ENCODE measurements around the gene DUSP9.

The DUSP9 gene

GRCh38 chrX:153649915-153650782, 3.1 kb downstream of the DUSP9 start:
- no peak for DNase-seq

GRCh38 chrX:153650959-153651358, 4.0 kb downstream of the DUSP9 start:
- no peak for DNase-seq

GRCh38 chrX:153651540-153652079, 4.6 kb downstream of the DUSP9 start:
- no peak for DNase-seq

- DNase-seq, result no peak
Observed at GRCh38 chrX:153653556-153653955, 6.6 kb downstream of the DUSP9 start.

- no peak for DNase-seq
Observed at GRCh38 chrX:153657161-153657560, 10.2 kb downstream of the DUSP9 start.

- DNase-seq, result no peak
Observed at GRCh38 chrX:153659268-153659667, 12.3 kb downstream of the DUSP9 start.

GRCh38 chrX:153662266-153662665, 15.3 kb downstream of the DUSP9 start:
- DNase-seq, result no peak

- DNase-seq, result no peak
Observed at GRCh38 chrX:153665726-153666306, 18.8 kb downstream of the DUSP9 start.

GRCh38 chrX:153667281-153667955, 20.4 kb downstream of the DUSP9 start:
- no peak for DNase-seq

- DNase-seq, result peak; percentile 72
Observed at GRCh38 chrX:153667956-153668396, 21.0 kb downstream of the DUSP9 start.

- no peak for DNase-seq
Observed at GRCh38 chrX:153668423-153669173, 21.6 kb downstream of the DUSP9 start.

GRCh38 chrX:153669174-153669890, 22.3 kb downstream of the DUSP9 start:
- no peak for DNase-seq

GRCh38 chrX:153669901-153670731, 23.1 kb downstream of the DUSP9 start:
- DNase-seq, result no peak

- no peak for DNase-seq
Observed at GRCh38 chrX:153670748-153671588, 24.0 kb downstream of the DUSP9 start.

GRCh38 chrX:153671589-153672530, 24.9 kb downstream of the DUSP9 start:
- DNase-seq, result no peak

- no peak for DNase-seq
Observed at GRCh38 chrX:153672531-153673427, 25.8 kb downstream of the DUSP9 start.

GRCh38 chrX:153673428-153674218, 26.6 kb downstream of the DUSP9 start, which contains the start of gene PNCK:
TSS of gene PNCK (minus strand) at chrX:153673813. CDS start at chrX:153673076, 737 bp downstream.
- no peak for DNase-seq

Measured in NCI-H2029 (cell line).